HepG2 (cell line): ENCODE measurements around the gene DNAAF3. TPM values are rescaled to one million over a fixed set of nuclear protein-coding genes. Genes with fewer than 3 reads are reported as not detected.

Source experiments
- BRCA1 ChIP-seq: sonication (generic); formaldehyde crosslinking; IDR thresholded peaks from 2 replicates; pipeline ENCODE4 v1.4.0; 2020; ENCODE audit warnings: missing genetic modification reagents
- CREB1 ChIP-seq, 2 experiments: fragments of 450-650 bp in 1 of 2; IDR thresholded peaks; 2 replicates each; pipeline ENCODE4 v1.6.1; 2016 to 2017; ENCODE audit warnings: control low read depth in 1 of 2, mild to moderate bottlenecking in 1 of 2, missing compliant biosample characterization in 1 of 2, missing genetic modification characterization in 1 of 2
- DMAP1 ChIP-seq: IDR thresholded peaks from 2 replicates; pipeline ENCODE4 v1.6.1; 2016
- KAT2B ChIP-seq: fragments of 150-350 bp; IDR thresholded peaks from 2 replicates; pipeline ENCODE4 v1.6.1; 2014; ENCODE audit warnings: low read depth, low read length, borderline replicate concordance
- KLF16 ChIP-seq, 2 experiments: sonication (generic) in 1 of 2; formaldehyde crosslinking in 1 of 2; IDR thresholded peaks; 2 replicates each; pipeline versions ENCODE4 v1.6.1 to v1.8.0; 2016 to 2023; ENCODE audit warnings: missing genetic modification reagents in 2 of 2, missing compliant biosample characterization in 1 of 2
- MAFK ChIP-seq, 2 experiments: IDR thresholded peaks in 1 of 2; conservative IDR thresholded peaks in 1 of 2; 2 replicates each; pipeline ENCODE4 v1.6.1; 2011; ENCODE audit warnings: improper control_type of control experiment in 2 of 2, low read length in 2 of 2
- MTA1 ChIP-seq: sonication (generic); formaldehyde crosslinking; IDR thresholded peaks from 2 replicates; pipeline ENCODE4 v1.4.0; 2020; ENCODE audit warnings: missing genetic modification reagents, mild to moderate bottlenecking, borderline replicate concordance
- MYC ChIP-seq: sonication (generic); formaldehyde crosslinking; IDR thresholded peaks from 2 replicates; pipeline ENCODE4 v1.9.0; 2021; ENCODE audit warnings: missing genetic modification reagents, borderline replicate concordance
- RARA ChIP-seq: IDR thresholded peaks from 2 replicates; pipeline ENCODE4 v1.6.1; 2016; ENCODE audit warnings: missing genetic modification reagents, missing compliant biosample characterization
- ZFX ChIP-seq: sonication (generic); formaldehyde crosslinking; IDR thresholded peaks from 2 replicates; pipeline ENCODE4 v1.4.0; 2020; ENCODE audit warnings: mild to moderate bottlenecking, low read depth, missing genetic modification reagents, moderate library complexity
- ZFYVE20 ChIP-seq: sonication (generic); formaldehyde crosslinking; IDR thresholded peaks from 2 replicates; pipeline ENCODE4 v1.8.0; 2023; ENCODE audit warnings: low read depth, mild to moderate bottlenecking, moderate library complexity, missing genetic modification reagents, borderline replicate concordance
- ZKSCAN8 ChIP-seq: IDR thresholded peaks from 2 replicates; pipeline ENCODE4 v1.6.1; 2016; ENCODE audit warnings: borderline replicate concordance, missing genetic modification reagents, missing compliant biosample characterization
- ZNF160 ChIP-seq: sonication (generic); formaldehyde crosslinking; IDR thresholded peaks from 2 replicates; pipeline ENCODE4 v1.8.0; 2022; ENCODE audit warnings: mild to moderate bottlenecking, inconsistent platforms, missing genetic modification reagents
- ZNF30 ChIP-seq: sonication (generic); formaldehyde crosslinking; IDR thresholded peaks from 2 replicates; pipeline ENCODE4 v1.5.0; 2020; ENCODE audit warnings: mild to moderate bottlenecking, missing genetic modification reagents
- ZNF331 ChIP-seq: sonication (generic); formaldehyde crosslinking; IDR thresholded peaks from 2 replicates; pipeline ENCODE4 v1.4.0; 2020; ENCODE audit warnings: missing genetic modification reagents
- ZNF570 ChIP-seq: sonication (generic); formaldehyde crosslinking; IDR thresholded peaks from 2 replicates; pipeline ENCODE4 v1.4.0; 2020; ENCODE audit warnings: mild to moderate bottlenecking, missing genetic modification reagents, borderline replicate concordance
- ZNF777 ChIP-seq: sonication (generic); formaldehyde crosslinking; IDR thresholded peaks from 2 replicates; pipeline ENCODE4 v1.4.0; 2020; ENCODE audit warnings: missing genetic modification reagents
- polyA plus RNA-seq, 8 experiments: library from polyadenylated mRNA; depleted of rRNA in 3 of 8; stranded (reverse) in 7 of 8; unstranded in 1 of 8; fragments of >200 nt; fragmentation: Illumina TruSeq in 4 of 8; extraction: Trizol in 4 of 8; gene quantifications; 2 replicates each; pipeline versions ENCODE4 v1.2.1 to v1.2.3, GENCODE V29; 2011 to 2016; ENCODE audit warnings: low read depth in 4 of 8, missing spikeins in 1 of 8, mixed read lengths in 1 of 8; ENCODE audit not compliant: insufficient read depth in 1 of 8
- total RNA-seq, 5 experiments: library from RNA; depleted of rRNA; stranded (reverse); fragments of >200 nt; fragmentation: Illumina TruSeq; extraction: Trizol; gene quantifications; 2 replicates each; pipeline ENCODE4 v1.2.3, GENCODE V29; 2016; ENCODE audit warnings: low read depth in 1 of 5
- TF ChIP-seq, protein P1 (sequence below): sonication (generic); formaldehyde crosslinking; IDR thresholded peaks from 2 replicates; pipeline ENCODE4 v1.9.0; 2021; ENCODE audit warnings: missing genetic modification reagents, borderline replicate concordance
- TF ChIP-seq, protein P2 (sequence below): sonication (generic); formaldehyde crosslinking; IDR thresholded peaks from 2 replicates; pipeline ENCODE4 v1.5.0; 2020; ENCODE audit warnings: missing genetic modification reagents
- TF ChIP-seq, protein P3 (sequence below): IDR thresholded peaks from 2 replicates; pipeline ENCODE4 v1.6.1; 2016; ENCODE audit warnings: mild to moderate bottlenecking, missing biosample characterization, missing genetic modification reagents
- TF ChIP-seq, protein P4 (sequence below): sonication (generic); formaldehyde crosslinking; conservative IDR thresholded peaks from 2 replicates; pipeline ENCODE4 v1.8.0; 2022; ENCODE audit warnings: missing genetic modification reagents
- TF ChIP-seq, protein P5 (sequence below): sonication (generic); formaldehyde crosslinking; IDR thresholded peaks from 2 replicates; pipeline ENCODE4 v1.8.1; 2023; ENCODE audit warnings: missing genetic modification reagents, mild to moderate bottlenecking, borderline replicate concordance

DNAAF3 gene
- total and polyA plus RNA-seq, 2 of the 13 experiments (the other 11 are each of a cell fraction or from before 2014, with no cell fraction given), result 0.30 to 0.40 TPM

DNA sequence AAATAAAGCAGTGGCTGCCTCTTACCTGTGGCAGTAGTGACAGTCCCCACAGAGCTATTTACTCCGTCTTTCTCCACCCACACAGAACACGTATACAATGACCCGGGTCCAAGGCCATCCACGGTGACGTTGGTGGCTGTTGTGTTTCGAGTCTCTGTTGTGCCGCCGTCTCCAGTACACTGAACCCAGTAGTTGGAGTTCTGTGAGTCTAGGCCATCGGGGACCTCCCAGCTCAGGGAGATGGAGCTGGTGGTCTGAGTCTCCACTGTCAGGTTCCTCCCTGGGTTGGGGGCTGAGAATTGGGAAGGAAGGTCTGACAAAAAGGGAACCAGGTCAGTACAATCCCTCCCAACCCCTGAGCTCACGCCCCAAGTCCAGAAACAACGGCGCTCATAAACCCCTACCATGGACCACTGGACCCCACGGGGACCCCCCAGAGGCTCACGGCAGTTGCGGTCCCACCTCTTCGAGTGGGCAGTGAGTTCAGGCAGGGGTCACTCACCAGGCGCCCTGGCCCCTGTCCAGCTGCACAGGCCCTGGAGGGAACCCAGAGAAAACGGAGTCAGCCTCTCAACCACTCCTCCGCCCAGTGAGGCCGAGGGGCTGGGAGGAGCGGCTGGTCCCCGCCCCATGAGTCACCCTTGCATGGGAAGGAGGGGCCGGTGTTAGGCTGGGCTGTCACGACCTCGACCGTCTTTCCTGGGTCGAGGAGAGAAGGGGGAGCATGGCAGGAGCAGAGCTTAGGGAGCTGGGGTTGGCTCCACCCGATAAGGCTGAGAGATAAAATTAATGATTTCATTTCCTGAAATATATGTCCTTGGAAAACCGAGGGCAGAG, 40.5 kb upstream of the DNAAF3 start (continued):
- TF ChIP-seq BRCA1 (CRISPR knock-in tag), result 0 out of 2 replicates have a peak, but pooled peaks have one; percentile 71
- TF ChIP-seq KLF16 (CRISPR knock-in tag; IDR thresholded peaks at IDR 0.05), result no peak; a peak in 1 of 4 replicates
- TF ChIP-seq ZNF30 (CRISPR knock-in tag), result no peak
- peak; percentile 87 for TF ChIP-seq RARA (CRISPR knock-in tag)
- TF ChIP-seq ZFYVE20 (CRISPR knock-in tag), result no peak
- TF ChIP-seq ZNF777 (CRISPR knock-in tag), result no peak
- peak; percentile 92 for TF ChIP-seq ZFX (CRISPR knock-in tag)
- peak; percentile 65; the same call in 1 of the 2 replicates for TF ChIP-seq ZNF331 (CRISPR knock-in tag)
- TF ChIP-seq CREB1 (IDR thresholded peaks at IDR 0.05), result peak; percentile 84
- TF ChIP-seq CREB1 (CRISPR knock-in tag; IDR thresholded peaks at IDR 0.05), result peak; percentile 89
- no peak for TF ChIP-seq MTA1 (CRISPR knock-in tag)
- TF ChIP-seq ZKSCAN8 (CRISPR knock-in tag), result 0 out of 2 replicates have a peak, but pooled peaks have one; percentile 38
- TF ChIP-seq, protein P1, sequence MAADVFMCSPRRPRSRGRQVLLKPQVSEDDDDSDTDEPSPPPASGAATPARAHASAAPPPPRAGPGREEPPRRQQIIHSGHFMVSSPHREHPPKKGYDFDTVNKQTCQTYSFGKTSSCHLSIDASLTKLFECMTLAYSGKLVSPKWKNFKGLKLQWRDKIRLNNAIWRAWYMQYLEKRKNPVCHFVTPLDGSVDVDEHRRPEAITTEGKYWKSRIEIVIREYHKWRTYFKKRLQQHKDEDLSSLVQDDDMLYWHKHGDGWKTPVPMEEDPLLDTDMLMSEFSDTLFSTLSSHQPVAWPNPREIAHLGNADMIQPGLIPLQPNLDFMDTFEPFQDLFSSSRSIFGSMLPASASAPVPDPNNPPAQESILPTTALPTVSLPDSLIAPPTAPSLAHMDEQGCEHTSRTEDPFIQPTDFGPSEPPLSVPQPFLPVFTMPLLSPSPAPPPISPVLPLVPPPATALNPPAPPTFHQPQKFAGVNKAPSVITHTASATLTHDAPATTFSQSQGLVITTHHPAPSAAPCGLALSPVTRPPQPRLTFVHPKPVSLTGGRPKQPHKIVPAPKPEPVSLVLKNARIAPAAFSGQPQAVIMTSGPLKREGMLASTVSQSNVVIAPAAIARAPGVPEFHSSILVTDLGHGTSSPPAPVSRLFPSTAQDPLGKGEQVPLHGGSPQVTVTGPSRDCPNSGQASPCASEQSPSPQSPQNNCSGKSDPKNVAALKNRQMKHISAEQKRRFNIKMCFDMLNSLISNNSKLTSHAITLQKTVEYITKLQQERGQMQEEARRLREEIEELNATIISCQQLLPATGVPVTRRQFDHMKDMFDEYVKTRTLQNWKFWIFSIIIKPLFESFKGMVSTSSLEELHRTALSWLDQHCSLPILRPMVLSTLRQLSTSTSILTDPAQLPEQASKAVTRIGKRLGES (CRISPR knock-in tag), result no peak
- peak; percentile 57; the same call in 1 of the 2 replicates for TF ChIP-seq MYC (CRISPR knock-in tag)
- TF ChIP-seq KAT2B, result 0 out of 2 replicates have a peak, but pooled peaks have one; percentile 4
- peak; percentile 65 for TF ChIP-seq DMAP1 (CRISPR knock-in tag)
- TF ChIP-seq, protein P2, sequence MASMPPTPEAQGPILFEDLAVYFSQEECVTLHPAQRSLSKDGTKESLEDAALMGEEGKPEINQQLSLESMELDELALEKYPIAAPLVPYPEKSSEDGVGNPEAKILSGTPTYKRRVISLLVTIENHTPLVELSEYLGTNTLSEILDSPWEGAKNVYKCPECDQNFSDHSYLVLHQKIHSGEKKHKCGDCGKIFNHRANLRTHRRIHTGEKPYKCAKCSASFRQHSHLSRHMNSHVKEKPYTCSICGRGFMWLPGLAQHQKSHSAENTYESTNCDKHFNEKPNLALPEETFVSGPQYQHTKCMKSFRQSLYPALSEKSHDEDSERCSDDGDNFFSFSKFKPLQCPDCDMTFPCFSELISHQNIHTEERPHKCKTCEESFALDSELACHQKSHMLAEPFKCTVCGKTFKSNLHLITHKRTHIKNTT (CRISPR knock-in tag), result no peak
- TF ChIP-seq, protein P3, sequence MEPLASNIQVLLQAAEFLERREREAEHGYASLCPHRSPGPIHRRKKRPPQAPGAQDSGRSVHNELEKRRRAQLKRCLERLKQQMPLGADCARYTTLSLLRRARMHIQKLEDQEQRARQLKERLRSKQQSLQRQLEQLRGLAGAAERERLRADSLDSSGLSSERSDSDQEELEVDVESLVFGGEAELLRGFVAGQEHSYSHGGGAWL, result 0 out of 2 replicates have a peak, but pooled peaks have one; percentile 51
- TF ChIP-seq ZNF570 (CRISPR knock-in tag), result no peak
- TF ChIP-seq MAFK (conservative IDR thresholded peaks at IDR 0.05 in 1 of 2, IDR thresholded peaks at IDR 0.05 in 1 of 2; ENCODE audit: low read length in 2 of 2), result no peak
- TF ChIP-seq, protein P4, sequence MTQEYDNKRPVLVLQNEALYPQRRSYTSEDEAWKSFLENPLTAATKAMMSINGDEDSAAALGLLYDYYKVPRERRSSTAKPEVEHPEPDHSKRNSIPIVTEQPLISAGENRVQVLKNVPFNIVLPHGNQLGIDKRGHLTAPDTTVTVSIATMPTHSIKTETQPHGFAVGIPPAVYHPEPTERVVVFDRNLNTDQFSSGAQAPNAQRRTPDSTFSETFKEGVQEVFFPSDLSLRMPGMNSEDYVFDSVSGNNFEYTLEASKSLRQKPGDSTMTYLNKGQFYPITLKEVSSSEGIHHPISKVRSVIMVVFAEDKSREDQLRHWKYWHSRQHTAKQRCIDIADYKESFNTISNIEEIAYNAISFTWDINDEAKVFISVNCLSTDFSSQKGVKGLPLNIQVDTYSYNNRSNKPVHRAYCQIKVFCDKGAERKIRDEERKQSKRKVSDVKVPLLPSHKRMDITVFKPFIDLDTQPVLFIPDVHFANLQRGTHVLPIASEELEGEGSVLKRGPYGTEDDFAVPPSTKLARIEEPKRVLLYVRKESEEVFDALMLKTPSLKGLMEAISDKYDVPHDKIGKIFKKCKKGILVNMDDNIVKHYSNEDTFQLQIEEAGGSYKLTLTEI (CRISPR knock-in tag), result no peak
- TF ChIP-seq, protein P5, sequence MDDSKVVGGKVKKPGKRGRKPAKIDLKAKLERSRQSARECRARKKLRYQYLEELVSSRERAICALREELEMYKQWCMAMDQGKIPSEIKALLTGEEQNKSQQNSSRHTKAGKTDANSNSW (CRISPR knock-in tag), result peak; percentile 39; the same call in 1 of the 2 replicates
- no peak for TF ChIP-seq ZNF160 (CRISPR knock-in tag)
